RKO (cell line): ENCODE results near the gene FGFBP2.

ENCODE experiments used
- DNase-seq: peaks from one replicate; pipeline ENCODE4 v3.0.0-alpha.2; 2016; ENCODE audit warnings: low spot score

The FGFBP2 gene

GRCh38 chr4:15963001-15963451 is at the start of gene FGFBP2:
Gene FGFBP2, minus strand, starts transcription at chr4:15963175. Its CDS starts 46 bp downstream, at chr4:15963129.
- peak; percentile 29 for DNase-seq

GRCh38 chr4:16011173-16011572 is 48.2 kb upstream of the FGFBP2 start:
- DNase-seq, result no peak

- no peak for DNase-seq
Observed at GRCh38 chr4:16009153-16009552, 46.2 kb upstream of the FGFBP2 start.

- no peak for DNase-seq
Observed at GRCh38 chr4:16007471-16008095, 44.6 kb upstream of the FGFBP2 start.

- DNase-seq, result no peak
Observed at GRCh38 chr4:16006771-16007446, 43.9 kb upstream of the FGFBP2 start.

GRCh38 chr4:16005676-16006075 is 42.7 kb upstream of the FGFBP2 start:
- DNase-seq, result no peak

GRCh38 chr4:16001484-16001858 is 38.5 kb upstream of the FGFBP2 start:
- peak; percentile 84 for DNase-seq

- no peak for DNase-seq
Observed at GRCh38 chr4:16000708-16001483, 37.9 kb upstream of the FGFBP2 start.

GRCh38 chr4:15996773-15997172 is 33.8 kb upstream of the FGFBP2 start:
- DNase-seq, result no peak

- DNase-seq, result no peak
Observed at GRCh38 chr4:15995826-15996225, 32.9 kb upstream of the FGFBP2 start.

- DNase-seq, result no peak
Observed at GRCh38 chr4:15992167-15992485, 29.2 kb upstream of the FGFBP2 start.

- peak; percentile 33 for DNase-seq
Observed at GRCh38 chr4:15990570-15991285, 27.8 kb upstream of the FGFBP2 start.

GRCh38 chr4:15989424-15989823 is 26.4 kb upstream of the FGFBP2 start:
- no peak for DNase-seq

GRCh38 chr4:15988222-15988621 is 25.2 kb upstream of the FGFBP2 start:
- no peak for DNase-seq

GRCh38 chr4:15986907-15987306 is 23.9 kb upstream of the FGFBP2 start:
- DNase-seq, result no peak

- DNase-seq, result no peak
Observed at GRCh38 chr4:15983610-15984009, 20.6 kb upstream of the FGFBP2 start.

- no peak for DNase-seq
Observed at GRCh38 chr4:15982842-15983524, 20.0 kb upstream of the FGFBP2 start.

- no peak for DNase-seq
Observed at GRCh38 chr4:15976456-15977447, 13.8 kb upstream of the FGFBP2 start.

- no peak for DNase-seq
Observed at GRCh38 chr4:15971068-15971801, 8.3 kb upstream of the FGFBP2 start.
